GM12892 (cell line): Measurements from ENCODE around the gene MYO1E.

Experiments
- DNase-seq: peaks from one replicate; pipeline ENCODE4 v3.0.0; 2011; ENCODE audit not compliant: insufficient read length
- FAIRE-seq: peaks from 2 replicates; lab custom pipeline; 2011; peaks lifted over from hg19 to GRCh38; lab: Jason Lieb, UNC
- POLR2A ChIP-seq: IDR thresholded peaks from 2 replicates; pipeline ENCODE4 v1.6.1; 2011; ENCODE audit warnings: low read depth, low read length, control low read depth
- POLR2AphosphoS5 ChIP-seq: IDR thresholded peaks from 2 replicates; pipeline ENCODE4 v1.6.1; 2011; ENCODE audit warnings: low read depth, low read length, control low read depth
- TAF1 ChIP-seq: IDR thresholded peaks from 2 replicates; pipeline ENCODE4 v1.6.1; 2011; ENCODE audit warnings: low read depth, mild to moderate bottlenecking, control low read depth, low read length, borderline replicate concordance

The MYO1E gene

GRCh38 chr15:59096429-59096828 lies 276.2 kb downstream of the MYO1E start:
- TF ChIP-seq POLR2AphosphoS5 (no peak), TAF1 (no peak), POLR2A (no peak)
- DNase-seq (no peak), FAIRE-seq (no peak)

DNA sequence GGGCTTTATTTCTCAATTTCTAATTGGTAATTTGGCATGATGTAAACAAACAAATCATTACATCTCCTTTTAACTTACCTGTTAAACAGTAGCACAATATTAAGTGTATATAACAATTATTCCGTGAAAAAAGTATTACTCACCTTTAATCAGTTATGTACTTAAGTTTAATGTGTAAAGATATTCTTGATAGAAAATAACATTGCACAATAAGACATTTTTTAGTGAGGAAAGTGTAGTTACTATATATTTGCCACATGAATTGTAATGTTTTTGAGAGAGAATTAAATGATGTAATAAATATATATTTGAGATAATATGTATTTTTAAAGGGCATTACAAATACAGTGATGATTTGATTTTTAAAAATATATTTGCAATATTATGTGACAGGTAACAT lies 278.6 kb downstream of the MYO1E start:
- FAIRE-seq (no peak), DNase-seq (no peak)
- no peak for TF ChIP-seq POLR2AphosphoS5
- TF ChIP-seq POLR2A = no peak
- TF ChIP-seq TAF1 = no peak

- FAIRE-seq (no peak), DNase-seq (no peak)
- TF ChIP-seq POLR2A = no peak
- TF ChIP-seq POLR2AphosphoS5 = no peak
- TF ChIP-seq TAF1 = no peak
Observed at GRCh38 chr15:59087731-59088130, 284.9 kb downstream of the MYO1E start.
